ENCODE measurements around the gene KCNIP4. TPM values are rescaled to one million over a fixed set of nuclear protein-coding genes. Genes with fewer than 3 reads are reported as not detected.

KCNIP4 gene
- total RNA-seq, 1 donor from 2014 or later = not detected

DNA sequence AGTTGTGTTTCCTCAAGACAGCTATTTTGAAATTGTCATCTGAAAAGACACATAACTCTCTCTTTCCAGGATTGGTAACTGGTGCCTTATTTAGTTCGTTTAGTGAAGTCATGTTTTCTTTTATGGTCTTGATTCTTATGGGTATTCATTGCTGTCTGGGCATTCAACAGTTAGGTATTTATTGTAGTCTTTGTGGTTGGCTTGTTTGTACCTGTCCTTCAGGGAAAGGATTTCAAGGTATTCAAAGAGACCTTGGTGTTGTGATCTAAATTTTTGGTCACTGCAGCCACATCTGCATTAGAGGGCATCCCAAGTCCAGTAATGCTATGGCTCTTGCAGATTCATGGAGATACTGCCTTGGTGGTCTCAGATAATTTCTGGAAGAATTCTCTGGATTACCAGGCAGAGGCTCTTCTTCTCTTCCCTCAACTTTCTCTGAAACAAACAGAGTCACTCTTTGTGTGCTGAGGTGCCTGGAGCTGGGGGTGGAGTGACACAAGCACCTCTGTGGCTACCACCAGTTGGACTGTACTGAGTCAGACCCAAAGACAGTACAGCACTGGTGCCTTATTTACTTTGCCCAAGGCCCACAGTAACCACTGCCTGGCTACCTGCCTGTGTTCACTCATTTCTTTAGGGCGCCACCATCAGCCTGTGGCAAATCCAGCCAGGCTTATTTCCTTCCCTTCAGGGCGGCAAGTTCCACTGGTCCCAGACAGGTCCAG lies 620.4 kb downstream of the KCNIP4 start:
- DNase-seq = no peak

DNA sequence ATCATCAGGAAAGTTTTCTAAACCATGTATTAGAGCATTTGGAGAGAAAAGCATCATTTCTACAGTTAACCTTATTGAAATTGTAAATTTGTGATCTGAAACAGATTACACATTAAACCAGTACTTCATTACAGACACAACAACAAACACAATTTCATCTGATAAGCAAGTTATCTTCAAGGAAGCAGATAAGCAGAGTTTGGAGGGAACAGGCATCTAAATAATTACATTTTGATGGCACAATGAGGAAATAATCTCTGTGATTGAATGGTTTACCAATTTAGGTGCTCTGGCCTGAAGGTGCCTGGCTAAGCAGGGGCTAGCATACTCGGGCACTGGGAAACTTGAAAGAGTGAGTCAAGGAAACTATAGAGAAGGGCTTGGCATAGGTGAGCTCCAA lies 628.5 kb downstream of the KCNIP4 start:
- DNase-seq = no peak

DNA sequence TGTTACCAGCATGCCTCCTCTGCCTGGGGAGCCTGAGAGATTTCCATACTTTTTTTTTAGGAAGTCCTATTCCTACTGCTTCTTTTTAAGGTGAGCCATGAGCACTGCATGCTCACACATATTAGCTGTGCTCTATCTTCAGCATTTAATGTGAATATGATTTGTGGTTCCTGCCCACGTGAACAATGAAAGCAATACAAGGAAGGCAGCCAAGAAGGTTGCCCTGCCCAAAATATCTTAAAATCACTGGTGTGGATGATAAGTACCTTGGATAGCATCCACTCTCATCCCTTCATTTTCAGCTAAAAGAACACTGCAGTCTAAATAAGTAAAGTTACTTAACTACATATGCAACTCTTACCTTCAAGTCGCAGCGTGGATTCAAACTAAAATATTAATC lies 640.9 kb downstream of the KCNIP4 start:
- DNase-seq = no peak

DNA sequence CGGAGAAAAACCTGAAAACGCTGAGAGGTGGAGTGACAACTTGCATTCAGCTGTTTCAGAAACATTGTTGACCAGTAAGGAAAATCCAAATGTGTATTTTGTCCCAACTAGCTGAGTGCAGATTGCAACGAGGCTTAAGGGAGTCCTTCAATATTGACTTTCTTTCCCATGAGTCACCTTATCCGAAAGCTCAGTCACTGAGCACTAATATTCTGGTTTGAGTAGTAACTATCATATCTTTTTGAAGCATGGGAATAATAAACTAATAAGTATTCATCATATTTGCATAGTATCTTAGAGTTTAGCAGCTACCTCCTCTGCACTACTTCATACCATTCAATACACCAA lies 644.1 kb downstream of the KCNIP4 start:
- DNase-seq = no peak

DNA sequence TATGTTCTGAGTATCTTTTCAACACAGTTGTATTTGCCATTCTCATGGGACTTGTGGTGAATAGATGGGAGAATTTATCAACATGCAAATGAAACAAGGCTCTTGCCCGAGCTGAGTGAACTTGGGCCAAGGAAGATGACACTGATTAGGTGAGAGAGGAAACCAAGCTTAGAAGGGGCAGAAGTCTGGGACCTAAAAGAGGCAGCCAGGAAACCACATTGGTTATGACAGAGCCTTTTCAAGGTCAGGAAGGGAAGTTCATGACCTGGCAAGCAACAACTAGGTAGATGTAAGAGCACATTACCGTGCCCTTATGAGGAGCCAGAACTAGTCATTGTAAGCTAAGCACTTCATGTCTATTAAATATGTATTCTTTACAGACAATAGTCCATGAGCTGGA lies 658.0 kb downstream of the KCNIP4 start:
- DNase-seq = no peak

DNA sequence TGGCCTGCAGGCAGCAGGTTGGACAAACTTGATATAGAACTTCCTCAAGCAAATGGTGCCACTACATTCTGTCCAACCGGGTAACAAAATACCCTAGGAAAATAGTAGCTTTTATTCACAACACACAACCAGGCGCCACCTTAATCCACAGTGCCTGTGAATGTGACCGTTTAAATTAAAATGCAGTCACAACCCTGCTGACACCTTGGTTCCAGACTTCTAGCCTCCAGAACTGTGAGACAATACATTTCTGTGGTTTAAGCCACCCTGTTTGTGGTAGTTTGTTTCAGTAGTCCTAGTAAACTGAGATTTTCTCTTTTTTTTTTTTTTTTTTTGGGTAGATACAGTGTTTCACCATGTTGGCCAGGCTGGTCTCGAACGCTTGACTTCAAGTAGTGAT lies 672.5 kb downstream of the KCNIP4 start:
- DNase-seq = no peak

DNA sequence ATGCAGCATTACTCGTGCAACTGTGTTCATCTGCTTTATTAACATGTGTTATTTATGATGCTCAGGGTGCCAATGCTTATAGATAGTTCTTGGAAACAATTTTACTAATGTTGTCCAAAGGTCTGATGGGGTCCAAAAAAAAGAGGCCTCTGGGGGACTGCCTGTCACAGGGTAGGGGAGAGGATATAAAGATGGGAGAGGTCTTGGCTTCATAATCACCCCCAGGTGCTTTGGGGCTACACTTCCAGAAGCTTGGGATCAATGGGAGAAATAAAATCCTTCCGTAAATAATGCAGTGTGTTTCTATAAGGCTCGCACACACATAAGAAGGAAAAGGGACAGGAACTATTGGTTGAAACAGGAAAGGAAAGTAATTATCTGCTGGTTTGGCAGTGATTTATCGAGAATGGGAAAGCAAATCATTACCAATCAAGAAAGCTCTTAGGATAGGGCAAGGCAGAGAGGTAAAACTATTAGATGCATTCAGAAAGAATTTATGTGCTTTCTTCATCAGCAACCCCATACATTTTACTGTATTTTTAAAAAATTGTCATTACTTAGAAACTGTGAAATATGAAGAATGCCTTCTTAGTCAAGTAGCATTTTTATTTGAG lies 677.0 kb downstream of the KCNIP4 start:
- DNase-seq = no peak

DNA sequence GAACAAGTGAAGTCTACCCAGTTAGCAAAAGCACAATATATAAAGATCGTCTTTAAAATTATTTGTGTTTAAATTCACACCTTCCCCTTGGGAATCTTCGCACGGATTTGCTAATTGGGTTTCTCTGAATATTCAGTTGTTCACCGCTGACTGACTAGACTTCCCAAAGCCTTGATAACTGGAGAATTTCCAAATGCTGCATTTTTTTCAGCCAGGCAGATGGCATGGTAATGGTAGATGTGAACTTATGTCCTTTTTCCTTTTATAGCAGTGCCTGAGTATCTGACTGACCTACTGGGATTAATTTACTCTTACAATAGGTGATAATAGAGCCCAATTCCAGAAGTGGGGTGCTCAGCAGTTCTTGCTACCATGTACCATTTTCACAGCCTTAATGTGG lies 700.2 kb downstream of the KCNIP4 start:
- DNase-seq = no peak

DNA sequence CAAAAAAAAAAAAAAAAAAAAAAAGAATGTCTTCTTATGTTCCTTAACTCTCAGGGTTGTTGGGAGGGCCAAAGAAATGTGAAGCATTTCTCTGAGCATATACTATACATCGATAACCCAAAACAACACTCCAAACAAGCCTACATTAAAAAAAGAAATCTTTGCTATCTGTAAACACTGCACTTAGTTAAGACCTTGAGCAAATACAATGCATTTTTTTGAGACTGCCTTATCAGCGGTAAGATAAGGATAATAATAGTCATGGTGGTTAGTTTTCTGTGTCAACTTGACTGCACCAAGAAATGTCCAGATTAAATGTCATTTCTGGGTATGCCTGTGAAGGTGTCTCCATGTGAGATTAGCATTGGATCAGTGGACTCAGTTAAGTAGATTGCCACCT lies 706.4 kb downstream of the KCNIP4 start:
- DNase-seq = no peak

DNA sequence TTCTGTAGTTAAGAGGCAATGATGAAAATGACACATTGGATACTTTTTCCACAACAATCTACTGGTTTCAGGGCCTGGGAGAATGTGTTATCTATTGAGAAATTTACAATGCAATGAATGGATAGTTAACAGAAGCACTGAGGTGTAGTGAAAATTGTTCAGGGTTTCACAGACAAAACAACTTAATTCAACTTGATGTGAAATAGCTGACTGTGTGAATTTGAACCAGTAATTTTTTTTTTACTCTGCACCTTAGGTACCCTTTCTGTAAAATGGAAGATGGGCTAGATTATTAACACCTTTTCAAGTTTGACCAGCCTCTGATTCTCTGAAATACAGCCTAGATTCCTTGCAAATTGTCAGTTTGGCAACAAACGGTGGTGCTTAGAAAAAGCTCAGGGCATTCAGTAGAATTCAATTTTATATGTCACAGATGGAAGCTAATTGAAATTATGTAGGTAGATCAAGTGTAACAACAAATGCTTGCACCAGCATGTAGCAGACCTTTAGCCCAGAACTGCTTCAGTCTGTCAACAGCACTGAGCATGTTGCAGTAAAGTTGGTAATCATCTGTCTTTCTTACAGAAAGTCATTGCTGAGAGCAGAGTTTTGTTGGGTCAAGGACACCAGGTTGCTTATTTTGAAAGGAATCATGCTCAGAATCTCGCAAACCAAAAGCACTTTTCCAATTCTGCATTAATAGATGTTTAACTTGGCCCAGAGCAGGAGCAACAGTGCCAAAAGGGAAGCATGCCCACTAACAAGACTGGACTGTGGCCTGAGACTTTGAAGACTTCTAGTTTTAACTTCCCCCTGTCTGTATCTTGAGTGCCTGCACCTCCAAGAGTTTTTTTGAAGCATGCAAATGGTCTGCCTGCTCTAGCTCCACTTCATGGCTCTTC lies 721.7 kb downstream of the KCNIP4 start:
- DNase-seq = peak; percentile 18

DNA sequence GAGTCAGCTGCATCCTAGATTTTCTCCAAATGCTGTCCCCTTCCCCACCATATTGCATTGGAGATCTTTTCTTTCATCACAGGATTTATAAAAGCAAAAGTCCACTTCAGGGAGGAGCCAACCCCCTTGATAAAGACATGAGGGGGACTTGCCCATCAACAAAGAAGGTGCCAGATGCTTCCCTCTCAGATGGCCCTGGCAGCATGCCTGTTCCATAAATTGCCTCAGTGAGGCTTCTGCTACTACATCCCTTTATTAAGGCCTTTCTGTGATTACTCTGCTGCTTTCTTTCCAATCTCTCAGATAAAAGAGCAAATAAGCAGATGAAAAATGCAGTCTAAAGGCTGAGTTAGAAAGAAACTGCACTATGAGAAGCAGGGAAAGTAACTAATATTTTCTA lies 736.7 kb downstream of the KCNIP4 start:
- no peak for DNase-seq

DNA sequence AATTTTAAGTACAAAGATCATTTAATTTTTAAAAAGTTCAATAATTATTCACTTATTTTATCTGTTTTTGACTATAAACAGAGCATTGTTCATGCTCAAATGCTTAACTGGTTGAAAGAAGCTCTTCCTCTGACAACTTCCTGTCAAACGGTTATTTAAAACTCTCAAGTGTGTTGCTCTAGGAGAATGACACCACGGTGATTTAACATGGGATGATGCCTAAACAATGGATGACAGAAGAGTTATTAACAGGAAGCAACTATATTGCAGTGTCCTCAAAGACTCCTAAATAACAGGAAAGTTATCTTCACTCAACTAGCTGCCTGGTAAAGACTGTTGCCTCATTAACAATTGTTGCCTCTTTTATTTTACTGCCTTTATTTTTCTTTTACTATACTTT lies 738.7 kb downstream of the KCNIP4 start:
- DNase-seq = peak; percentile 25

DNA sequence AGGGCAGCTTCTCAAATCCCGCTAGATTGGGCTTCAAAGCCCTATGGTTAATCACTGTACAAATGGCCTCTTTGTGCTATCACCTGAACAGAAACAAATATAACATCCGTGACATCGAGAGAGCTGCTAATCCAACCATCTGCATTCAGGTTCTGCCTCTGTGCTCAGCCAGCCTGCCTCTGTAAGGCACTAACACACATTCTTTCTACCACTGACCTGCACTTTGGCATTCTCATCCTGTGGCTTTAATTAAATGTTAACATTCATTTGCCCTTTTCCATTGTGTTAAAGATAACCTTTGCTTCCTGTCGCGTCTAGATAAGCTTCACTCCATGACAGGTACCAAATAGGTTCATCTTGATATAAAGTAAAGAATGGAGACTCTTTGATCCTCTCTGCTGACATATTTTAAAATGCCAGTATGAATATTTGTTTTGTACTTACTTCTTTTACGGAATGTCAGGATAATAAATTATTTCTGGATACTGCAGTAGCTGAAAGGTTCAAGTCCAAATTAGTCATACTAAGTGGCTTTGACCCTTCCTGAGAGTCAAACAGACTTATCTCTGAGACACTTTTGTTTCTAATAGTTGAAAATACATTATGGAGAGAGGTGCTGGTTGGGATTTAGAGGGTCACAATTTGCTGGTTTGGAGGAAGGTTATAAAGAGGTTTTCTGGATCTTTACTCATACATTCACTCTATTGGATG lies 742.6 kb downstream of the KCNIP4 start:
- peak; percentile 53 for DNase-seq

DNA sequence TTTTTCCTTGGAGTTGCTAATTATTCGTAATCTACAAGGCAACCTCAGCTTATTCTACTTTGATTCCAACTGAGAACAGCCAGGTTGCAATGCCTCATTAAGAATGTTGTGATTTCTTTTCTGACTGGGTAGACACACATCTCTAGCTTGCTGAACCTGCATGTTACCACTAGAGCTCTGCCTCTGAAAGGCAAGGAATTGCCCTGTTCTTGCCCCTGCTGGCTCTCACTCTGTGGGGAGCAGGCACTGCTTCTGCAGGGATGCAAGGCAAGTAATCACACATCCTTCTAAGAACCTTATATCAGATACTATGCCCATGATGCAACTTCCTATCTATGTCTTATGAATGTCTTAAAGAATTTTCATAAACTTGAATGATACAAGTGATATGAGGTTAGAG lies 745.2 kb downstream of the KCNIP4 start:
- DNase-seq = no peak

DNA sequence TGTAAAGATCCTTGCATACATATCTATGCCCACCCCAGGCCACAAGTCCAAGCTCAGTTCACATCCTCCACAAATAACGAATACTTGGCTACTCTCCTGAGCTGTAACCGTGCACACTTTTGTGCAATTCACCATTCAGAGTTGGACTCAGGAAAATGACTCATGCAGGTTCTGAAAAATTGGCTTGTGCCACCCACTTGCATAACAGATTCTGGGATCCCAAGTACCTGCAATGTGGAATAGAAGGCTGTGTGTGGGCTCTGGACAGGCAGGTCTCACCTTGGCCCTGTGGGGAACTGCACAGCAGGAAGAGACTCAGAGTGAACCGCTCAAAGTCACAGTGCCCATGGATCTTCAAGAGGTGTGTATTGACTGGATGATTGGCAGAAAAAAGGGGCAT lies 745.6 kb downstream of the KCNIP4 start:
- peak; percentile 8 for DNase-seq

DNA sequence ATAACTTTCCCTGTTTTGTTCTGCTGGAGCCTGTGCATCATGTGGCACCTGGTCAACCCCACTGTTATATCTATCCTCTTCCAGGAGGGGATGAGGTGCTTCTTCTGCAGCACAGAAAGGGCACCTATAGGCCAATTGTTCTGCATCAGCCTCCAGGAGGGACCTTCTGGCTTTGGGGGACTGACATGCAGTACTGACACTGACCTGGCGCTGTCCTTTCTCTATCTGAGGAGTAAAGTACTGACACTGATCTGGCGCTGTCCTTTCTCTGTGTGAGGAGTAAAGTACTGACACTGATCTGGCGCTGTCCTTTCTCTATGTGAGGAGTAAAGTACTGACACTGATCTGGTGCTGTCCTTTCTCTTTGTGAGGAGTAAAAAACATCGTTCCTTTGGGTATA lies 749.9 kb downstream of the KCNIP4 start:
- no peak for DNase-seq

DNA sequence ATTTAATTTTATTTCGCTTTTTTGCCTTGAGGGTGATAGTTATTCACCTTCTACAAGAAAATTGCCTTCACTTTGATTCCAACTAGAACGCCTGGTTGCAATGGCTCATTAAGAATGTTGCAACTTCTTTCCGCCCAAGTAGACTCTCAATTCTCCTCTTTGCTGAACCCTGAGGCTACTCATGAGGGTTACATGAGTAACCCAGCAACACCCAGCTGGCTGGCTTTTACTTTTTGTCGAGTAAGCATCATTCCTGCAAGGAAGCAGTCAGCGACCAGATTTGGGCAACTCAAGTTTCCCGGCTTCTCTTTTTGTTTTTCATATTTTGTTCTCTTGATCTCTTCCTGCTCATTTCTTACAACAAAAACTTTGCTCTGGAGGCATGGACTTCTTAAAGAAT lies 752.9 kb downstream of the KCNIP4 start:
- DNase-seq = no peak

DNA sequence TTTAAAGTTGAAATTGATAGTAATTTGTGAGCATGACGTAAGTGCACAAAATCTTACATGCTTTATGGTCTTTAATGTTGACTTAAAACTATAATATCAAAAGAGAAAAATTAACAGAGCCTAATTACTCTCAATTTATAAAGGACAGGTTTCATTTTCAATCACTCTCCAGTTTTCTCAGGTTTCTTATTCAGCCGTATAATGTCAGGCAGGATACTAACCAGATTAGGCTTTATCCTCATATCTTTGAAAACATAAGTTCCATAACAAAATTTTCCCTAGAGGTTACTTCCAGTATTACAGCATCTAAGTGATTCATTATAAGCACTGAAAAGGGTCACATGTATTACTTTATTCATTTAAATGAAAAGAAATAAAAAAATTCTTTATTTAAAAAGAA lies 756.2 kb downstream of the KCNIP4 start:
- no peak for DNase-seq

DNA sequence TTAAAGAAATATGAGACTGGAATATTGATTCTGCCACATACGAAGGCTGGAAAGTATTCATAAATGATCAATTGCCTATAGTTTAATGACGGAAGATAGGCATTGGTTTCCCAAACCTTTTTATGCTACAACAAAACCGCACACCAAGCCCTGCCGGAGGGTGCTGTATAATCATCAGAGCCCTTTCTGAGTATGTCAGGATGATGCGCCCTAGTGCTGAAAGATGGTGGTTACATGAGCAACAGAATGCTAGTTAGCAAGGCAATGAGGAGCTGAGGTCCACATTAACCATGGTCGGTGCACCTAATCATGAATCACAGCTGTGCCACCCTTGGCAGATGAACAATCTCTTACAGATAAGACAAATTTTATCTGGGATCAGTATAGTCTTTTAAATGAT lies 757.3 kb downstream of the KCNIP4 start:
- DNase-seq = no peak

DNA sequence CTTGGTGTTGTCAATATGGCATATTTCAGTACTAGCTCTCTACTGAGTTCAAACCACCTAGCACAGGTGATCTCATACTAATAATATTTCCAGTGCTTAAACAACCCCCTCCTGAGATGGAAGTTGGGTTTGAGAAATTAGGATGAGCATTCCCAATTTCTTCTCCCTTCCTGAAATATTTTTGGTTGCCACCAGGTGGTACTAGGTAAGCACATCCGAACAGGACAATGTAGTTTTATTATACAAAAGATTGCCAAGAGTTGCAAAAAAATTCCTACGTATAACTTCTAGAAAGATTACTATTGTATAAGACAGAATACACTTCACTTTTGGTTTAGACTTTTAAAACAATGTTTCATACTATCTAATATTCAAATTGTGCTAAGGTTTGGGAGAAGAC lies 763.8 kb downstream of the KCNIP4 start:
- DNase-seq = no peak

DNA sequence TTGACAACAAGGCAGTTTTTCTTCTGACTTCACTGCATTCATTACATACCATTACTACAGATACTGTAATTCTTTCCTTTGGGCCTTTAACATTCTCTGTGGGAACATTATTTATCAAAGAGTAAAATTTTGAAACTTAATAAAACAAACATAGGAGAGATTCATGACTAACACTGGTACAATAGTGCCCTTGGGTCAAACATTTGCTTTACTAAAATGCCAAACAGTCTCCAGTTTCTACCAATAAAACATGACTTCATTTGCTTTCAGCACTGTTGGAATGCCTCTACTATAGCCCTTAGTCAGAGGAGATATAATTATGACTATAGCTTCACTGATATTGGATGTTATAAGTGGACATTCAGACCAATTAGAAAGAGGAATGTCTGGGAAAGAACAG lies 766.9 kb downstream of the KCNIP4 start:
- no peak for DNase-seq

DNA sequence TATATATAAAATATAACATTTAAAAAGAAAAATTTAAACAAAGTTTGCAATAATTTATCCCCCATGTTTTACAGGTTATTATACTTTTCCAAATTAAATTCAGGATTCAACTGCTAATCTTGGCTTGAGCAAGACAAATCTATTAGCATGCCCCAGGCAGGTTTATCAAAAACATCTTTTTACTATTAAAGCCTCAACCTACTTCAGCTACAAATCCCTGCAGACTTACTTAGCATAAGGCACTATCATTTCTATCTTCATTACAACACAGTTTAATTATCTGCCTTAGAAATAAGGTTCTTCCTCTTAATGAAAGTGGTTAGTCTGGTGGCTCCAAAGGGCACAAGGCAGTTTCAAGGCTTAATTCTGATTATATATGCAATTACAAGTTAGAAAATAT lies 770.7 kb downstream of the KCNIP4 start:
- no peak for DNase-seq

DNA sequence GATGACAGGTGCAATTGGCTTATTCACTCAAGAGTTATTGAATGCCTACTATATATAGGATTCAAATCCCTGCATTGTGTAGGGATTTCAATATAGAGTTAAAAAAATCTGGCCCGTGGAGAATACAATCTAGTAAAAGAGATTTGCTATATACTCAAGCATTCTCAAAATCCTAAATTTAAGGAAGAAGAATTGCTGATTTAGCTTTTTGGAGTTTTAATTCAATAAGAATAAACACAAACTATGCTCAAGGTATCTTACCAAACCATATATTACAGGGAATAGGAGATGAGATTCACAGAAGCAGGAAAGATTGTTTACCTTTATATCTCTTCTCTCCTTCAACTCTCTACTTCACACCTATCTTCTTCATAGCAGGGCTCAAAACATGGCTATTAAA lies 771.5 kb downstream of the KCNIP4 start:
- DNase-seq = no peak

Measured in dermis blood vessel endothelial cell (primary cell).